HG02759 (cell line): Measurements from ENCODE around the gene F2.
"Not testable (repeated sequence)": the region's sequence is repeated elsewhere in the genome, so short reads cannot be mapped to it uniquely, and the experiment has no call there.

ENCODE experiments used
- ATAC-seq: cut with Tn5 transposase; IDR thresholded peaks from one replicate; pipeline ENCODE4 v1.9.1; 2021; ENCODE audit warnings: mild to moderate bottlenecking, moderate library complexity; ENCODE audit not compliant: unreplicated experiment

F2 gene

DNA sequence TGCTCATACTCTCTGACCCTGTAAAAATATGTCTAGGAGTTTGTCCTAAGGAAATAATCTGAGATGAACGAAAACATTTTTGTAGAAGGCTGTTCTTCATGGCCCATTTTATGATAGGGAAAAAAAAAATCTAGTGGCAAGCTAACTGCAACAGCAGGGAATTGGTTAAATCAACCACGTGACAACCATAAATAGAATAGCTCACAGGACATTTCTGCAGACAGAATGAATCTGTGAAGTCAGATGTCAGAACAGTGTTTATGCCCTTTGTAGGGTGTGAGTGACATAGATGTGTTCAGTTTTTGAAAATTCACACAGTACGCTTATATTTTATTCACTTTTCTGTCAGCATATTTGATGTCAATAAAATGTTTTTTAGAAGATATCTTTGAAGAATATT, 34.6 kb upstream of the F2 start:
- no peak for ATAC-seq

DNA sequence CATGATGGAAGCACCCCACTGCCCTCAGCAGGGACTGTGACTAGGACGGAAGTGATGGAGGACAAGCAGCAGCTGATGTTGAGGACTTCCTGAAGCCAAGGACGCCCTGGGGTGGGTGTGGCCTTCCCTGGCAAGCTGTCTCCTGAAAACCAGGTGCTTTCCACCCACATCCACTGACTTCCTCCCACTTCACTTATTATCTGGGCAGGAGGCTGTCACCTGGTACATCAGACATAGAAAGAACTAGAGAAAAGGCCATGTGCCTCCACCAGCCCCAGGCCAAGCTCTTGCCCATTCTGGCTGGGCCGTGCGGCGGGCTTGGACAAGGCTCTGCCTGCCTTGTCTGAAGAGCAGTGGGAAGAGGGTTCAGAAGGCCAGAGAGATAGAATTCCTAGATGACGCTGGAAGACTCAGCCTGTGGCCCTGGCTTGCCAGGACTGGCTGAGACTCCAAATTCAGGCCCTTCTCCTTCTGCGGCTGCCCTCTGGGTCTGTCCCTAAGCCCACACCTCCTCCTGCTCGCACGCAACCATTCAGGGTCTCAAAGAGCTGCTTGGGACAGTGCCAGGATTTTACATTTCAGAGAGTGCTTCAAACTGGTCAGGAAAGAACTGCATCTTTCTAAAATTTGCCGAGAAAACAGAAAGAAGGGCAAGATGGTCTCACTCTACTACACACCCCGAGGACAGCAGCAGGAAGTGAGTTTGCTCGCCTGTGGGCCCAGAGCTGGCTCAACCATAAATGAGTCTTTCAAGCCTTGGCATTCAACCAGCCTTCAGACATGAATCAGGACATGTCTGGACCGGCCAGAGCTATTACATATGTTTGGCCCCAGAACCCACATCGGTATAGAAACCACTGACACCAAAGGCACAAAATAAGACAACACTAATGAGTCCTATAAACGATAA, 31.9 kb upstream of the F2 start:
- ATAC-seq, result no peak

DNA sequence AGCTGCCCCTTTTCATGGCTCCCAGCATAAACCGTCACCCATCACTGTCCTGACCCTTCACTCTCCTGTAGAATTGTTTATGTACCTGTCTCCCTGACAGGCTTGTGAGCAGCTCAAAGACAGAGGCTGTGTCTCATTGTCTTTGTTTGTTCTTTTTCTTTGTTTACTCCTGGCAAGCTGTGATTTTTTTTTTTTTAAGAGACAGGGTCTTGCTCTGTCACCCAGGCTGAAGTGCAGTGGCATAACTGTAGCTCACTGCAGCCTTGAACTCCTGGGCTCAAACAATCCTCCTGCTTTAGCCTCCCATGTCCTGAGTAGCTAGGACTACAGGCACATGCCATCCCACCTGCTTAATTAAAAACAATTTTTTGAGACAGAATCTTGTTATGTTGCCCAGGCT, 28.3 kb upstream of the F2 start:
- no peak for ATAC-seq

DNA sequence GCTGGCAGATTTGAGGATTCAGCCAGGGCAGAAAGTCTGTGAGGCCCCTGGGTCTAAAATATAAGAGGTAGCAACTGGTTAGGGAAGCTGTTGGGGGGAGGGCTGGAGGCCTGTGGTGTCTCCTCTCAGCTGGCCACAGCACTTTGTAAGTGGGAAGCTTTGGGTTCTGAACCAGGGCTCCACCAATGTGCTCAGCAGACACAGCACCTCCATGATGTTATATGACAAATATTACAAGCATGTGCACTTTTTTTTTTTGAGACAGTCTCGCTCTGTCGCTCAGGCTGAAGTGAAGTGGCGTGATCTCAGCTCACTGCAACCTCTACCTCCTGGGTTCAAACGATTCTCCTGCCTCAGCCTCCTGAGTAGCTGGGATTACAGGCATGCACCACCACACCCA, 26.6 kb upstream of the F2 start:
- no peak for ATAC-seq

DNA sequence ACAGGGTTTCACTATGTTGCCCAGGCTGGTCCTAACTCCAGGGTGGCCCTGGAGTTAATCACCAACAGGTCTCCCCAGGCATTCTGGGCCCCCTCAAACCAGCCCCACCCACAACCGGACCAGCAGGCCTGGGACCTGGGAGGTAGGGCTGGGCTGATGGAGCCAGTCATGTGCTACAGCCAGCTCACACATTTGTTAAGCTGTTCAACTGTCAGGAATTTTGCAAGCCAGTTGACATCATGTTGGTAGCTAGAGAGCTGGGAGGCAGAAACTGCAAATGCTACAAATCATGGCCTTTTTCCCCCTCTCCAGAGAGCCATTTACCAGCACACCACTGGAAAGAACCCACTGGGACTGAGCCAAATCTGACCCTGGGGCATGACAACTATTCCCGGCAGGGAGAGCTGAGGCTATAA, 25.4 kb upstream of the F2 start:
- no peak for ATAC-seq

DNA sequence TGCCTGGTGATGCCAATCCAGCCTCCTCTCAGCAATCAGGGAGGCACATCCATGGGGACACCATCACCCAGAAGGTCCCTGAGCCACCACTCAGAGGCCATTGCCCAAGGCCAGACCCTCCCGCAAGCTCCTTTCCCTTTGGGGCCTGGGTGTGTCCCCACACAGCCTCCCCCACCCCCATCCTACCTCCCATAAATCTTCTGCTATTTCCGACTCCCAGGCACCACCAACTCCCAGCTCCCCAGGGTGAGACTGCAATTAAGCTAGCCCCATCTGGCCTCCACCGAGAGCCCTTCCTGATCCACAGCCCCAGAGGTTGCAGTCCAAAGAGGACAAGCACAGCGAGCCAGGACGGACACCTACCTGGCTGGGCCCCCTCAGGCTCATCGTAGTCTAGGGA, 24.9 kb upstream of the F2 start:
- no peak for ATAC-seq

DNA sequence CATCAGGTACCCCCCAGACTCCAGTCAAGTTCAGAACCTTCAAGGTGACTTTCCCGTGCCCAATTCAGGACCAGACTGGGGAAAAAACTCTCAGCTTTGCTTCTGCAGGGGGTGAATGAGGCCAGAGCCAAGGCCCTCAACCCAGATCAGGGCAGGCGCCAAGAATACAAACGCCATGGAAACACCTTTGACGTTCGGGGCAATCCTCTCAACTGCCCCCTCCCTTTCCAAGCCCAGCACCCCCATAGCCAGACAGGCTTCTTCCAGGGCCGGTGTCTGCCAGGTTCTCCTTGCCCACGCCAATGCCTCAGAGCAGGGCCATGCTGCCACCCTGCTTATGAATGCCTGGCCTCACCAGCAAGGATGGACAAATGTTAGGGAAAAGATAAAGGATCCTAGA, 24.4 kb upstream of the F2 start:
- ATAC-seq, result no peak

DNA sequence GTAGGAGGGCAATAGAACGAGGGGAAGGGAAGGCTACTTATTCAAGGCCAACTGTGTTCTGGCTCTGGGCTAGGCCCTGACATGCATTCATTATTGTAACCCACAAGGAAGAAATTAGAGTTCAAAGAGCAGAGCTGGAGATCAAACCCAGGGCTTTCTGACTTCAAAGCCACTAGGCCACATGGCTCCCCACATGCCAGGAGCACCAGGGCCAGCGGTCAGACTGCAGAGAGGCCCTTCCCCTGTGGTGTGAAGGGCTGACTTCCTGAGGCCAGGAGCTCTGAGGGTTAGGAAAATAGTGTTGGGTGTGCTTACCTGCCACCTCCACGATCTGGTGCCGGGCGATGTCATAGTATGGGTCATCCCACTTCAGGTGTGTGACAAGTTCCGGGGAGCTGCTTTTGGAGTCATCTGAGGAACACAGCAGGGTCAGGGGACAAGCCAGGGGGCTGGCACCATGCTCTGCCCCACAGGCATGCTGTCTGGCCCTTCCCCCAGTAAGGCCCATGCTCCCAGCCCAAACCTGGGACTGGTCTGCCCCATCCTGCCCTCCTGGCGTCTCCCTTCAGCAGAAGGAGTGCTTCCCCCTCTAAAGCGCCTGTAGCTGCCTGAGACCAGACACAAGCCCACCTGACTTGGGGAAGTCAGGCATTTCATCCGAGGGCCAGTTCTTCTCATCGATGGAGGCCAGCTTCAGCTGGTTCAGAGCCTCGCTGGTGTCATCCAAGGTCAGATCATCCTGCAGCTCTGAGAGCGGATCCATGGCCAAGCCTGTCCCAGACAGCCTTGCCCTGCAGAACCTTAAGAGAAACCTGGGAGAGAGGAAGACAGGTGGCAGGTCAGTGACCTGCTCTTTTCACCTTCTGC, 23.4 kb upstream of the F2 start:
- no peak for ATAC-seq

DNA sequence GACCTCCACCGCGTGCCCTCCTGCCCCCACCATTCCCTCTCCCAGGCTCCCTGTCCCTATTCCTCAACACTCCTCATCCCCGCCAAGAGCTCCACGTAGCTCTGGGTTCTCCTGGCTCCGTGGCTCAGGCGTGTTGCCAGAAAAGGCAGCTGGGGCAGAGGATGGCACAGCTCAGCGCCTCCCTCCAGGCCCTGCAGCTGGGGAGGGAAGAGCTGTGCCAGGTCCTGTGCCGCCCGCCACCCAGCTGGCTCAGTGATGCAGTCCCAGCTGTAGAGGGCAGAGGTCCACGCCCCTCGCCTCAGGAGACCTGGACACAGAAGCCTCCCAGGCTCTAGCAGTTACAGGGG, 22.8 kb upstream of the F2 start:
- ATAC-seq, result no peak

DNA sequence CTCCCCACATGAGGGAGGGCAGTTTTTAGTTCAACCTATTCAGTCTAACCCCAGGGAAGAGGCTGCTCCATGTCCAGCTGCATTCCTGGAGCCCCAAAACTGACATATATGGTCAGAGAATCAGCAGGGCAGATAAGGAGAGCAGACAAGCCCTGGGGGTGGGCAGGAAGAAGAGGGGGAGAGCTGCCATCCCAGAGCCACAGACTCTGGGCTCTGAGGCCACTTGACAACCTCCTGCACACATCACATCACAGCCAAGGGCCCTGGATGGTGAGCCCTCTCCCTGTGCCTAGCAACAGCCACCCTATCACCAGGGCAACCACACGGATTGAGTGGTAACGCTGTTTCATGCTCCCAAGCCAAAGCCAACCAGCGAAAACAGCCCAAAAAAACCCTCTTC, 21.7 kb upstream of the F2 start:
- ATAC-seq, result no peak

DNA sequence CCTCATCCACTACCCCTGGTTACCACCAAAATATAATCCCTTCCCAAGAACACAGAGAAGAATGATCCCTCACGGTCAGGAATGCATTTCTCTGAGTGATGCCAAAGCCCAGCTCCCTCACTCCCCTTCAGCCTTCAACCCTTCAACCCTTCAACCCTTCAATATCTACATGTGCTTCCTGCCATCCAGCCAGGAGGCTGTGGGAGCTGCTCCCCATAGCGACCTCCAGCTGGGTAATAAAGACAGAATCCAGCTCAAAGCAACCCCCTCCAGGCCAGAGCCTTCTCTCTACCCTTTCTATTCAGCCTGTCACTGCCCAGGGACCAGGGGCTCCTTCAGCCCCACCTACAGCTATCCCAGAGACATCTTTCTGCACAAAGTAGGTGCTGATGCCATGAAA, 21.3 kb upstream of the F2 start:
- no peak for ATAC-seq

DNA sequence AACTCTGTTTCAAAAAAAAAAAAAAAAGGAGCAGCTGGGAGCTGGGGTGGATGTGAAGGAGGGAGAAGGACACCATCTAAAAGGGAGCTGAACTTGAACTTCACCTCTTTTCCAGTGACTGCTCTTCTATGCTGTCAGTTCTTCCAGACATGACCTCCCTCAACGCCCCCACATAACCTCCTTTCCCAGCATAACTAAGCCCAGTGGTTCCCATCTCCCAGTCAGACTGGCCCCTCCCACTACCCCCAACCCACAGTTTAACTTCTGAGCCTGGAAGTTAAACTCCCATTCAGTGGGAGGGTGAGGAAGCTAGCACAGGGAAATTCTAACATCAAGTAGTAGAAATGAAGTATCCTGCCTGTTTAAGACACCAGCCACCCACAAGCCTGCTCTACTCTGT, 20.4 kb upstream of the F2 start:
- ATAC-seq, result no peak

DNA sequence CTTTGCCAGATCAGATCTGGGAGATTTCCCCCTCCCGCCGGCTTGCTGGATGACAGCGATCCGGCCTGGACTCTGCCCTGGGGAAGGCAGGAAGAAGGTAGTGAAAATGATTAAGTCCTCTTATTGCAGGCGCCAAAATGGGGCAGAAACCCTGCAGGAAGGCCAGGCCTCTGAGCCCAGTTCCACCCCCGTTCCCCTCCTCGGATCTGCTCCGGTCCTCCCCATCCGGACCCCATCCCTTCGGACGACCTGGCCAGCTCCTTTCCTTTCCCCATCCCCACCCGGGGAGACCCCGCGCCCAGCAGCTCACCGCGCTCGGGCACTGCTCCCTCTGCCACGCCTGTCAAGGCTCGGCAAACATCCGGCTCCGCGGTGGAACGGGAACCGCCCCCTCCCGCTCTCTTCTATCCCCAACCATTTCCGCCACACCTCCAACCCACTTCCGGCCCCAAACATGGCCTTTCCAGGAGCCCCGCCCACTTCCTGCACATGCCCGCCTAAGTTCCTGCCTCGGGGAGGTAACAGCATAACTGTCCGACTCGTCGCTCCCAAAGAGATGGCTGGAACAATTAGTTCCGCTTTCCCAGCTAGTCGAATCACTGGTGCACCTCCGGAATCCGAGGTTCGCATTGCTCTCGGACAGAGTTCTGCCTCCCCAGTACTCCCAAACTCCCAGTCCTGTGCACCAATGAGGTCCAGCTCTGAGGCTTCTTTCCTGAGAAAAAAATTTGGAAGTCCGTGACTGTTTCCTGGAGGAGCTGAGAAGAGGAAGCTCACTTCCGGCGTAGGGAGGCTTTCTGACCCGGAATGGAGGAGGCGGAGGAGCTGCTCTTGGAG, 18.6 kb upstream of the F2 start, which contains the start of the genes ARHGAP1 and ZNF408:
Gene ARHGAP1, minus strand, starts transcription at position 379 of the 837 bp plus-strand sequence. CDS start 4,512 bp downstream, outside the sequence.
Gene ZNF408, plus strand, starts transcription at position 791 of the 837 bp plus-strand sequence. Its CDS starts 17 bp downstream, at position 808.
- ATAC-seq, result peak; percentile 94

DNA sequence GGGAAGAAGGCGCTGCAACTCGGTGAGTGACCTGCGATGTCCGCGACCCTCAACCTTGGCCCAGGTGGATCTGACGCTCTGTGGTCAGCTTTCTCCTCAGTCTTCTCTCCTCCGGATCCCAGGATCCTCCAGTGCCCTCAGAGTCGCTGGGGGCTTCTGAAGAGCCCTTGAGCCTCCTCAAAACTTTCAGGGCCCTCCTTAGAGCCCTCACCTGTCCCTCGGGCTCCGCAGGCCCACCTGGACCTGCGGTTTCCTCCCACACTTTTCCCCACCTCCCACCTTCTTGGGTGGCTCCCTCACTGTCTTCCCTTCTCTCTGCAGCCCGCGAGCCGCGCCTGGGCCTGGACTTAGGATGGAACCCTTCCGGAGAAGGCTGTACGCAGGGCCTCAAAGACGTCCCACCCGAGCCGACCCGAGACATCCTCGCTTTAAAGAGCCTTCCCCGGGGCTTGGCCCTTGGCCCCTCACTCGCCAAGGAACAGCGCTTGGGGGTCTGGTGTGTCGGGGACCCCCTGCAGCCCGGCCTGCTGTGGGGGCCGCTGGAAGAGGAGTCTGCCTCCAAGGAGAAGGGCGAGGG, 17.8 kb upstream of the F2 start:
- ATAC-seq, result no peak

DNA sequence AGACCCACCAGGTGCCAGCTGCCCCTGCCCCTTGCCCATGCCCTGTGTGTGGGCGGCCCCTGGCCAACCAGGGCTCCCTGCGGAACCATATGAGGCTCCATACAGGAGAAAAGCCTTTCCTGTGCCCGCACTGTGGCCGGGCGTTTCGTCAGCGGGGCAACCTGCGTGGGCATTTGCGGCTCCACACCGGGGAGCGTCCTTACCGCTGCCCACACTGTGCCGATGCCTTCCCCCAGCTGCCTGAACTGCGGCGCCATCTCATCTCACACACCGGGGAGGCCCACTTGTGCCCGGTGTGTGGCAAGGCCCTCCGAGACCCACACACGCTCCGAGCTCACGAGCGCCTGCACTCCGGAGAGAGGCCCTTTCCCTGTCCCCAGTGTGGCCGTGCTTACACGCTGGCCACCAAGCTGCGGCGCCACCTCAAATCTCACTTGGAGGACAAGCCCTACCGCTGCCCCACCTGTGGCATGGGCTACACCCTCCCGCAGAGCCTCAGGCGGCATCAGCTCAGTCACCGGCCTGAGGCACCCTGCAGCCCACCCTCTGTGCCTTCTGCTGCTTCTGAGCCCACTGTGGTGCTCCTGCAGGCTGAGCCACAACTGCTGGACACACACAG, 13.8 kb upstream of the F2 start:
- no peak for ATAC-seq

DNA sequence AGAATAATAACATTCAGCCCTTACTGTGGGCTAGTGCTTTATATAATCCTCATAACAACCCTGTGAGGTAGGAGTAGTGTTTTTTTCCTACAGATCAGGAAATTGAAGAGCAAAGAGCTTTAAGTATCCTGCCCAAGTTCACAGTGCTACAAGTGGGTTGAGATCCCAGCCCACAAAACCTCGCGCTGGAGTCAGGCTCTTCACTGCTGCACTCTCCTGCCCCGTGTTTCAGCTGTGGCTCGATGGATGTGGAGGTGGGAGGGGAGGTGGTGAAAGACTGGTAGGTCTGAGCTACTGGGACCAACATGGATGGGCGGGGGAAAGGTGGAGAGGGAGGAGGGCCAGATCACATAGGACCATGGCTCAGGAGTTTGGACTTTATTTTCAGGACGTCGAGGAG, 12.1 kb upstream of the F2 start:
- ATAC-seq, result no peak

DNA sequence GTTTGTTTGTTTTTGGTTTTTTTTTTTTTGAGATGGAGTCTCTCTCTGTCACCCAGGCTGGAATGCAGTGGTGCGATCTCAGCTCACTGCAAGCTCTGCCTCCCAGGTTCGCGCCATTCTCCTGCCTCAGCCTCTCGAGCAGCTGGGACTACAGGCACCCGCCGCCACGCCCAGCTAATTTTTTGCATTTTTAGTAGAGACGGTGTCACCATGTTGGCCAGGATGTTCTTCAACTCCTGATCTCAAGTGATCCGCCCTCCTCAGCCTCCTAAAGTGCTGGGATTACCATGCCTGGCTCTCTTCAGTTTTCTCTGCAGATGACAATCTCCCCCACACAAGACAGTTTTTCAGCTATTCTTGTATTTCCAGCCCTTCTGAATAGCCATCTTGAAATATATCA, 9.7 kb upstream of the F2 start:
- ATAC-seq, result not testable (repeated sequence)

DNA sequence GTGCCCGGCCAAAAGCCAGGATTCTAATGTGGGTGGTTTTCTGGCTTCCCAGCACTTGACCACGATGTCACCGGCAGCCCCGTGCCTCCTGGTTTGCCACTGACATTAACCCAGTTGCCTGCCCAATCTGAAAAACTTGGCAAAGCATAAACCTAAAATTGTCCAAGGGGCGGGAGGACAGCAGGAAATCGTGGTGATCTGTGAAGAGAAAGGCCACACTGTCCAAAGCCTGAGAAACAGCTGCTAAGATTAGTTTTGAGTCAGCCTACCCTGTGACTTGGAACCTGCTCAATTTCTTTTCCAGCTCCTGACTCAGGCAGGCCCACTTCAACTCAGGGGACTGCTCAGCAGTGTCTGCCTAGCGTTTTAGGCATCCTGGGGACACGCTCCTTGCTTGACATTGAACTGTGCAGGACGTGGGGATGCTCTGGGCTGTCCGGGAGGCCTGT, 8.2 kb upstream of the F2 start:
- no peak for ATAC-seq

DNA sequence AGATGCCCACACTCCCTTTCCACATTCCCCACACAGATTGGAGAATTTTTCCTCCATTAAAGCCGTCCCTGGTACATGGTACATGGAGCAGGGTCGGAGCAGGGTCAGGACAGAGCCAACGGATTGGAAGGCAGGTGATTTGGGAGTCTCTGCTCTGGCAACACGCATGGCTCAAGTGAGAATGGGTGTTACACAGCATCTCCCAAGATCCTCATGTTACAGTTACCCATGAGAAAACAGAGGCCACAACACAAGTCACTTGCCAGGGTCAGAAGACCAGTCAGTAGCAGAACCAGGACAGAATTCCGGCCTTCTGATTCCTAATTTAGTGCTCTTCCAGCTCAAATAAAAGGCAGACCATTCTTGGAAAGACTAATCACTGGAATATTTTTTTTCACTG, 7.7 kb upstream of the F2 start:
- ATAC-seq, result no peak
